ENCODE data around the gene SERTAD2. TPM values are rescaled to one million over a fixed set of nuclear protein-coding genes. Genes with fewer than 3 reads are reported as not detected.

Gene SERTAD2
- total and polyA plus RNA-seq, 8 donors = 2.2 to 9.4 (median 4.3) TPM

DNA sequence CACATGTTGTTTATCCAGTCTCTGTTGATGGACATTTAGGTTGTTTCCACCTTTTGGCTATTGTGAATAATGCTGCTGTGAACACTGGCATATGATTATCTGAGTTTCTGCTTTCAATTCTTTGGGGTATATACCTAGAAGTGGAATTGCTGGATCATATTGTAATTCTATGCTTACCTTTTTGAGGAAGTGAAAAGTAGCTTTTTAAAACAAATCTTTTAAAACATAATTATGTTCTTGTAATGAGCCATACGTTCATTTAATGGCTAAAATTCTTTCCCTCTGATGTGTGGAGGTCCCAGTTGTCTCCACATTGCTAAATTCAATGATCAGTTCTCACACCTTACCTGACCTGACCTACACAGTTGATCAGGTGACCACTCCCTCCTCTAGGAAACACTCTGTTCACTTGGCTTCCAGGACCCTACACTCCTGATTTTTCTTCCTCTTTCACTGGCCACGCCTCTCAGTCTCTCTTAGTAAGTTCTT lies 27.8 kb upstream of the SERTAD2 start:
- 88% methylated on average over 2 of the region's 2 CpGs for WGBS, 2 donors
- no peak for FAIRE-seq
- Histone ChIP-seq H3K27me3 (no peaks in the 10 kb centered on the region), H3K4me3 (no peak overlapping the region), H3K27ac (no peak overlapping the region), H3K4me1 (no peaks in the 10 kb centered on the region), H3K9me3 (no peaks in the 10 kb centered on the region), H3K36me3 (no peaks in the 10 kb centered on the region)
- TF ChIP-seq, protein P1, sequence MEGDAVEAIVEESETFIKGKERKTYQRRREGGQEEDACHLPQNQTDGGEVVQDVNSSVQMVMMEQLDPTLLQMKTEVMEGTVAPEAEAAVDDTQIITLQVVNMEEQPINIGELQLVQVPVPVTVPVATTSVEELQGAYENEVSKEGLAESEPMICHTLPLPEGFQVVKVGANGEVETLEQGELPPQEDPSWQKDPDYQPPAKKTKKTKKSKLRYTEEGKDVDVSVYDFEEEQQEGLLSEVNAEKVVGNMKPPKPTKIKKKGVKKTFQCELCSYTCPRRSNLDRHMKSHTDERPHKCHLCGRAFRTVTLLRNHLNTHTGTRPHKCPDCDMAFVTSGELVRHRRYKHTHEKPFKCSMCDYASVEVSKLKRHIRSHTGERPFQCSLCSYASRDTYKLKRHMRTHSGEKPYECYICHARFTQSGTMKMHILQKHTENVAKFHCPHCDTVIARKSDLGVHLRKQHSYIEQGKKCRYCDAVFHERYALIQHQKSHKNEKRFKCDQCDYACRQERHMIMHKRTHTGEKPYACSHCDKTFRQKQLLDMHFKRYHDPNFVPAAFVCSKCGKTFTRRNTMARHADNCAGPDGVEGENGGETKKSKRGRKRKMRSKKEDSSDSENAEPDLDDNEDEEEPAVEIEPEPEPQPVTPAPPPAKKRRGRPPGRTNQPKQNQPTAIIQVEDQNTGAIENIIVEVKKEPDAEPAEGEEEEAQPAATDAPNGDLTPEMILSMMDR (IDR thresholded peaks at IDR 0.05) = no peak
- intact Hi-C loops (cut with DNase I) = no loop called here
- ATAC-seq = no peak
- DNase-seq = no peak

DNA sequence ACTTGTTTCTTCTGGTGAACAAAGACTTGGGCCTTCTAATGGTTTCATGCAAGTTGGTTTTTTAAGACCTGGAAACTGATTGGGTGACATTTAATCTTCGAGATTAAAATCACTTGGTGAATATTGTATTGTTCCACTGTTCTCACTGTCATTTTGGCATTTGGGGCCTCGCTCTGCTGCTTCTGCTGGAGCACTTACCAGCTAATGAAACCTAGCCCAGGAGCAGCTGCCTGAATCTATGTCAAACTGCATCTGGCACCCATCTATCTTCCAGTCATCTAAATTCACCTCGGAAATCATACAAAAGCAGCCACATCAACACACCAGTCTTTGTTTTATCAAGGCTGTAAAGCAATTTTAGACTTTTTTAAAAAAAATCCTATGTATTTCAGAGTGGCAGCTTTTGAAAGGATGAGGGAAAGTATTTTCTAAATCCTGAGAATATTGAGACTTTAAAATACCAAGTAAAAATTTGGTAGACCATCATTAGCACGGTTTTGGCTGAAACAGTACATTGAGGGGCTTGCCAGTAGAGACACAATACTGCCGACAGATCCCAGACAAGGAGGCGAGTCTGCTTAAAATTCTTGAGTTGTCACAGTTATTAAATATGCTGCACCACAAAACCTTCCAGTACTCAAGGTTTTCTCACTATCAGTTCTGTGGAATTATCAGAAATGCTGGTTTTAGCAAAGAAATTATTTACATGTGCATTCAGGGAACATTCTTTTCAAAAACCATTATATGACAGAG lies 26.1 kb upstream of the SERTAD2 start:
- intact Hi-C loops (cut with DNase I) = no loop called here
- H3K36me3 ChIP-seq = no peaks in the 10 kb centered on the region
- 81 to 86% methylated on average over 6 of the region's 6 CpGs for WGBS, 2 donors
- FAIRE-seq (no peak), DNase-seq (no peak), ATAC-seq (no peak)
- no peak overlapping the region for H3K27ac ChIP-seq
- H3K9me3 ChIP-seq = no peaks in the 10 kb centered on the region
- no peak overlapping the region for H3K4me3 ChIP-seq
- TF ChIP-seq, protein P1 (IDR thresholded peaks at IDR 0.05) = no peak
- no peaks in the 10 kb centered on the region for H3K4me1 ChIP-seq
- H3K27me3 ChIP-seq = no peaks in the 10 kb centered on the region

DNA sequence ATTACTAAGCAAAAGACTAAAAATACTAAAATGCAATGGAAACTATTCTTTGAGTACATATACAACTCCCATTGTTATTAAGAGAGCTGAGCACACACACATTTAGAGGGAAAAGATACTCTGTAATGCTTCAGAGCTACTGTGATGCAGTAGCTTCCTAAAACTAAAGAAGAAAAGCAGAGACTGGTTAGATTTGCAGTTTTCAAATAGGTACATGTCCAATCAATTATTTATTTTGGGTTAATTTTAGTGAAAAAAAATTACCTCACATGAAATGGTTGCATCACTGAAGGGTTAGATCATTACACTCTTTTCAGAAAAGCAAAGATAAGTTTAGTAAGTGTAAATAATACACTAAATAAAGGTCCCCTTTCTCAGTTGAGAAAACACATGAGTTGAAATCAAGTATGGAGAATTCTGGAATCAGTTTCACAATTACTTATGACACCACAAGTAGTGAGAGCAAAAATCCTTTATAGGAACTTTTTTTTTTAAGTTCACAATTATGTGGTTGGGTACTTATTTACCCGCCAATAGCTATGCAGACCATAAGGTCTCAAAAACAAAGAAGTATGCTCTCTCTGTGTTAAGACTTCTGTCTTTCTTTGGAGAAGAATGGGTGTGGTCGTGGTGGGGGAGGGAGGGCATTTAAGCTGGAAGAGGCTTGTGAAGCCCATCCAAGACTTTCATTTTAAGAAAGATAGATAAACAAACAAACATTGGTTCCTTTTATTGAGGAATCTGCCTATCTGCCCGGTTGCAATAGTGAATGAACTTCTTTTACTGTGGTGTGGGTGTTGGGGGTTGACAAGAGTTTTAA lies 25.3 kb upstream of the SERTAD2 start:
- ATAC-seq (no peak), FAIRE-seq (no peak), DNase-seq (no peak)
- no peak overlapping the region for H3K27ac ChIP-seq
- no peaks in the 10 kb centered on the region for H3K27me3 ChIP-seq
- H3K4me1 ChIP-seq = no peaks in the 10 kb centered on the region
- H3K4me3 ChIP-seq = no peak overlapping the region
- WGBS, 2 donors = 62 to 66% methylated on average over 3 of the region's 3 CpGs
- no peaks in the 10 kb centered on the region for H3K9me3 ChIP-seq
- intact Hi-C loops (cut with DNase I) = no loop called here
- TF ChIP-seq, protein P1 (IDR thresholded peaks at IDR 0.05) = no peak
- no peaks in the 10 kb centered on the region for H3K36me3 ChIP-seq

DNA sequence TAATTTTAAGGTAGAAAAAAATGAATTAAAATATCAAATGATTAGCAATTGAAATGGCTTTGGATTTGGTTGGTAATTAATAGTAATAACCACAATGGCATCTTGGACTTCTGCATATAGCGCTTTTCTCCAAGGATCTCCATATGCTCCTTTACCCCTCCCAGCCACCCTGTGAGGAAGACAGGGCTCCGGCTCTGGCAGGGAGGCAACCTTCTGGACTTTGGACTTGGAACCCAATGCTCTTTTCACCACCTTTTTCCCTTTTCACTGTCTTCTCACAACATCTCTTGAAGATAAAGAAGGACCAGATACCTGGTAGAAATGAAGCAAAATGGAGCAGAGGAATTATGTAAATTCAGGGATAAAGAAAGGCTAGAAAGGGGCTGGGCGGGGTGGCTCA lies 23.8 kb upstream of the SERTAD2 start:
- TF ChIP-seq, protein P1 (IDR thresholded peaks at IDR 0.05) = no peak
- intact Hi-C loops (cut with DNase I) = no loop called here
- ATAC-seq = no peak

More for the DNA sequence above, 23.8 kb upstream of the SERTAD2 start:
- Histone ChIP-seq H3K27me3 (no peaks in the 10 kb centered on the region), H3K4me1 (no peaks in the 10 kb centered on the region), H3K36me3 (no peaks in the 10 kb centered on the region), H3K9me3 (no peaks in the 10 kb centered on the region), H3K27ac (no peak overlapping the region), H3K4me3 (no peak overlapping the region)
- no peak for DNase-seq
- FAIRE-seq = no peak
- WGBS, 2 donors = 85 to 86% methylated on average over 3 of the region's 3 CpGs
